Ishikawa (cell line): ENCODE measurements around the gene PHRF1.

Source experiments
- CEBPB ChIP-seq: IDR thresholded peaks from 2 replicates; pipeline ENCODE4 v1.6.1; 2012
- EGR1 ChIP-seq: IDR thresholded peaks from 2 replicates; pipeline ENCODE4 v1.6.1; 2012
- EP300 ChIP-seq: IDR thresholded peaks from 2 replicates; pipeline ENCODE4 v1.6.1; 2012; ENCODE audit warnings: borderline replicate concordance
- RAD21 ChIP-seq: IDR thresholded peaks from 2 replicates; pipeline ENCODE4 v1.6.1; 2012; ENCODE audit warnings: low read depth
- TAF1 ChIP-seq: IDR thresholded peaks from 2 replicates; pipeline ENCODE4 v1.6.1; 2012; ENCODE audit warnings: low read depth, mild to moderate bottlenecking
- TCF12 ChIP-seq: IDR thresholded peaks from 2 replicates; pipeline ENCODE4 v1.6.1; 2012; ENCODE audit warnings: low read depth
- YY1 ChIP-seq: IDR thresholded peaks from 2 replicates; pipeline ENCODE4 v1.6.1; 2012; ENCODE audit warnings: low read depth
- ZBTB7A ChIP-seq: IDR thresholded peaks from 2 replicates; pipeline ENCODE4 v1.6.1; 2012; ENCODE audit warnings: low read depth
- TF ChIP-seq, protein P1 (sequence below): IDR thresholded peaks from 2 replicates; pipeline ENCODE4 v1.6.1; 2012; ENCODE audit warnings: low read depth, mild to moderate bottlenecking

DNA sequence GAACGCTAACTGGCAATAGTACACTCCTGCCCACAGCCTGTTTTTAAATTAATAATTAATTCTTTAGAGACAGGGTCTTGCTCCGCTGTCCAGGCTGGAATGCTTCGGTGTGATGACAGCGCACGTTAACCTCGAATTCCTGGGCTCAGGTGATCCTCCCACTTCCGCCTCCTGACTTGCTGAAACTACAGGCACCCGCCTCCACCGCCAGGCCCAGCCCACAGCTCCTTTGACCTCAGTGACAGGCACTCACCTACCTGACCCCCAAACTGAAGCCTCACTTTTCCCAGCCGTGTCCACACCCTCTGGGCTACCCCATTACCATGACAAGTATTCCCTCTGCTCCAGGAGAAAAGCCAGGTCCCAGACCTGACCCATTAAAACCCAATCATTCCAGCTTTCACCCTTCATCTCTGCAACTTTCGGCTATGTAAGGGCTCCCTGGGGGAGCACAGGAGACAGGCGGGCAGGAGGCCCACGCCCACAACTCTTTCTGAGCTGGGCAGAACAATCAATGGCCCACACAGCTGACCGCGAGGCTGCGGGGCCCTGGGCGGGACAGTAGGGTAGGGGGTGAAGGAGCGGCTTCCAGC, 16.5 kb upstream of the PHRF1 start:
- no peak for TF ChIP-seq YY1
- TF ChIP-seq, protein P1, sequence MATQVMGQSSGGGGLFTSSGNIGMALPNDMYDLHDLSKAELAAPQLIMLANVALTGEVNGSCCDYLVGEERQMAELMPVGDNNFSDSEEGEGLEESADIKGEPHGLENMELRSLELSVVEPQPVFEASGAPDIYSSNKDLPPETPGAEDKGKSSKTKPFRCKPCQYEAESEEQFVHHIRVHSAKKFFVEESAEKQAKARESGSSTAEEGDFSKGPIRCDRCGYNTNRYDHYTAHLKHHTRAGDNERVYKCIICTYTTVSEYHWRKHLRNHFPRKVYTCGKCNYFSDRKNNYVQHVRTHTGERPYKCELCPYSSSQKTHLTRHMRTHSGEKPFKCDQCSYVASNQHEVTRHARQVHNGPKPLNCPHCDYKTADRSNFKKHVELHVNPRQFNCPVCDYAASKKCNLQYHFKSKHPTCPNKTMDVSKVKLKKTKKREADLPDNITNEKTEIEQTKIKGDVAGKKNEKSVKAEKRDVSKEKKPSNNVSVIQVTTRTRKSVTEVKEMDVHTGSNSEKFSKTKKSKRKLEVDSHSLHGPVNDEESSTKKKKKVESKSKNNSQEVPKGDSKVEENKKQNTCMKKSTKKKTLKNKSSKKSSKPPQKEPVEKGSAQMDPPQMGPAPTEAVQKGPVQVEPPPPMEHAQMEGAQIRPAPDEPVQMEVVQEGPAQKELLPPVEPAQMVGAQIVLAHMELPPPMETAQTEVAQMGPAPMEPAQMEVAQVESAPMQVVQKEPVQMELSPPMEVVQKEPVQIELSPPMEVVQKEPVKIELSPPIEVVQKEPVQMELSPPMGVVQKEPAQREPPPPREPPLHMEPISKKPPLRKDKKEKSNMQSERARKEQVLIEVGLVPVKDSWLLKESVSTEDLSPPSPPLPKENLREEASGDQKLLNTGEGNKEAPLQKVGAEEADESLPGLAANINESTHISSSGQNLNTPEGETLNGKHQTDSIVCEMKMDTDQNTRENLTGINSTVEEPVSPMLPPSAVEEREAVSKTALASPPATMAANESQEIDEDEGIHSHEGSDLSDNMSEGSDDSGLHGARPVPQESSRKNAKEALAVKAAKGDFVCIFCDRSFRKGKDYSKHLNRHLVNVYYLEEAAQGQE: no peak
- no peak for TF ChIP-seq EGR1
- no peak for TF ChIP-seq TCF12
- TF ChIP-seq EP300: no peak
- no peak for TF ChIP-seq TAF1
- no peak for TF ChIP-seq ZBTB7A
- TF ChIP-seq RAD21: no peak
- no peak for TF ChIP-seq CEBPB
